Middle frontal gyrus (tissue), 1 donor: Measurements from ENCODE around the gene AQP10.
"Not testable (repeated sequence)": the region's sequence is repeated elsewhere in the genome, so short reads cannot be mapped to it uniquely, and the experiment has no call there.

Experiments
- DNase-seq: peaks from one replicate; pipeline ENCODE4 v3.0.0-alpha.2; 2015; ENCODE audit warnings: low spot score; ENCODE audit errors: extremely low spot score

The AQP10 gene, protein sequence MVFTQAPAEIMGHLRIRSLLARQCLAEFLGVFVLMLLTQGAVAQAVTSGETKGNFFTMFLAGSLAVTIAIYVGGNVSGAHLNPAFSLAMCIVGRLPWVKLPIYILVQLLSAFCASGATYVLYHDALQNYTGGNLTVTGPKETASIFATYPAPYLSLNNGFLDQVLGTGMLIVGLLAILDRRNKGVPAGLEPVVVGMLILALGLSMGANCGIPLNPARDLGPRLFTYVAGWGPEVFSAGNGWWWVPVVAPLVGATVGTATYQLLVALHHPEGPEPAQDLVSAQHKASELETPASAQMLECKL

DNA sequence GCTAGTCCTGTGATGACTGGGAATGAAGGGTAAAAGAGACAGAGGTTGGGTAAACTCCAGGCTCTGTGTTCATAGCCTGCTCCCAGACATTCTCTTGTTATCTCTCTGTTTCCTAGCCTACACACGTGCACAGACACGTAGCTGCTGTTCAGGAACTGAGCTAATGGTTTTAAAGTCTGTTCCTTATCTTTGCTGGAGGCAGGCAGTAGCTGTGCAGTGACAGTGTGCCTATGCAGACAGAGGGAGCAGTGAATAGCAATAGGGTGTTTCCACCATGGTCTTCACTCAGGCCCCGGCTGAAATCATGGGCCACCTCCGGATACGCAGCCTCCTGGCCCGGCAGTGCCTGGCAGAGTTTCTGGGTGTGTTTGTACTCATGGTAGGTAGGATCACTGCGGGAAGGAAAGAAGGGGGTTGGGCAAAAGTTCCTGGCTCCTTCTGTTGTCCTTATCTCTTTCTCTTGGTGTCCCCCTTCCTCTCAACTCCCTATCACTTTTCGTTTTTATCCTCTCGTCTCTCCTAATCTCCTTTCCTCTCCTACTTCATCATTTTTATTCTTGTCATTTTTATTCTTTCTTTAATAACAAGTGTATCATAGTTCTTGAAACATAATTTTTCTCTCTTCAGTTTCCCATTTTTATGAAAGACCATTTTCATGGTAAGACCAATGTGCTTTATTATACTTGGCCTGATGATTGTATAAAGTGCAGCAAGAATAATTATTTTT is at the start of gene AQP10:
AQP10 (plus strand) TSS at position 212 of the 727 bp plus-strand sequence; CDS start at position 275, 63 bp downstream.
- no peak for DNase-seq

DNA sequence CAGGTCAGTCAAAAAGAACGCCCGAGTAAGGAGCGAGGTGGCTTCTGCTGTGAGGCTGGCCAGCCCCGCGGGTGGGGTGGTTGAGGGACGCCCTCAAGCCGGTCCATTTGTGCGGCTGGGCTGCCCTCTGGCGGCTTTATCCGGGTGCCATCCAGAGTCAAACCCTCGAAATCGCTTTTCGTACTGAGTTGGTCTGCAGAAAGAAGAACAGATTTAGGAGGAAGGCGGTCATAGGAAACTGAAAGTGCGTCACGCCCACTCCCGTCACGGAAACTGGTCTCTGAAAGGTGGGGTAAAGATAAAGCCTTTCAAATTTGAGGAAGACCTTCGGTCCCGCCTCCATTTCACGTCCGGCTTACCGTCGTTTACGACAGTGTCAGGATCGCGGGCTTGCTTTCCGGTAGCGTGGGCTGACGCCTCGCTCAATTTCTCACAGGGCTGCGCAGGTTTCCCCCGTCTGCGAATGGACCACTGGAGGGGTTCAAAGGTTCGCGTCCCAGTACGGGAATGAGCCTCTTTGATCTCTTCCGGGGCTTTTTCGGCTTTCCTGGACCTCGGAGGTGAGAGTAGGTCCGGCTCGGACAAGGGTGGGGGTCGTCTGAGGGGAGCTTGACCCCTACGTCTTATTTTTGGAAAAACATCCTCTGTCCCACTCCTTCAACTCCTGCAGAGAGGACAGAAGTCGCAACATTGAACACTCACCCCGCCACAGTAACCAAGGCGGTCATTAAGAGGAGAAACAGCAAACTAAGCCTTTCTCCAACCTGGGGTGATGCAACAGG is 48.5 kb upstream of the AQP10 start, which contains the start of gene HAX1:
HAX1 (plus strand) TSS at position 413 of the 782 bp plus-strand sequence; CDS start at position 508, 95 bp downstream.
- peak; percentile 88 for DNase-seq

- no peak for DNase-seq
Observed at GRCh38 chr1:154272999-154273563, 47.8 kb upstream of the AQP10 start.

DNA sequence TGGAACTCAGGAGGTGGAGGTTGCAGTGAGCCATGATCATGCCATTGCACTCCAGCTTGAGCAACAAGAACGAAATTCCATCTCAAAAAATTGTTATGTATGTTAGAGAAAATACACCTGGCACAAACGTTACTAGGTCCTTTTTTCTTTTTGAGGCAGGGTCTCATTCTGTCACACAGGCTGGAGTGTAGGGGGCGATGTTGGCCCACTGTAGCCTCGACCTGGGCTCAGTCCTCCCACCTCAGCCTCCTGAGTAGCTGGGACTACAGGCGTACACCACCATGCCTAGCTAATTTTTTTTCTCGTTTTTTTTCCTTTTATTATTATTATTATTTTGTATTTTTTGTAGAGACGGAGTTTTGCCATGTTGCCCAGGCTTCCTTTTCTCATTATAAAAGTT is 44.1 kb upstream of the AQP10 start:
- no peak for DNase-seq

- DNase-seq = not testable (repeated sequence)
Observed at GRCh38 chr1:154287591-154287990, 33.3 kb upstream of the AQP10 start.

DNA sequence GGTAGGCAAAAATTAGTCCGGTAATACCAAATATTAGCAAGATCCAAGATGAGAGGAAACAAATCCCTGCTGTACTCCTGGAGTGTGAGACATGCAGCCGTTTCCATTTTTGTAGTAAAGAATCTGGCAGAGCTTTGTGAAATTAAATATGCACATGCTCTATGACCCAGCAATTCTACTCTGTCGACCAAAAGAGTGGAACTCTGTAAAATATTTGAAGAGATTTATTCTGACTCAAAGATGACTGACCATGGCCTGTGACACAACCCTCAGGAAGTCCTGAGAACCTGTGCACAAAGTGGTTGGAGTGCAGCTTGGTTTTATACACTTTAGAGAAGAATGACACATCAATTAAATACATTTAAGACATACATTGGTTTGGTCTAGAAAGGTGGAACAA is 32.2 kb upstream of the AQP10 start:
- no peak for DNase-seq

GRCh38 chr1:154290921-154291320 is 30.0 kb upstream of the AQP10 start:
- DNase-seq = no peak

- DNase-seq = no peak
Observed at GRCh38 chr1:154295408-154296235, 25.3 kb upstream of the AQP10 start.

GRCh38 chr1:154301582-154301981 is 19.3 kb upstream of the AQP10 start:
- DNase-seq = no peak

DNA sequence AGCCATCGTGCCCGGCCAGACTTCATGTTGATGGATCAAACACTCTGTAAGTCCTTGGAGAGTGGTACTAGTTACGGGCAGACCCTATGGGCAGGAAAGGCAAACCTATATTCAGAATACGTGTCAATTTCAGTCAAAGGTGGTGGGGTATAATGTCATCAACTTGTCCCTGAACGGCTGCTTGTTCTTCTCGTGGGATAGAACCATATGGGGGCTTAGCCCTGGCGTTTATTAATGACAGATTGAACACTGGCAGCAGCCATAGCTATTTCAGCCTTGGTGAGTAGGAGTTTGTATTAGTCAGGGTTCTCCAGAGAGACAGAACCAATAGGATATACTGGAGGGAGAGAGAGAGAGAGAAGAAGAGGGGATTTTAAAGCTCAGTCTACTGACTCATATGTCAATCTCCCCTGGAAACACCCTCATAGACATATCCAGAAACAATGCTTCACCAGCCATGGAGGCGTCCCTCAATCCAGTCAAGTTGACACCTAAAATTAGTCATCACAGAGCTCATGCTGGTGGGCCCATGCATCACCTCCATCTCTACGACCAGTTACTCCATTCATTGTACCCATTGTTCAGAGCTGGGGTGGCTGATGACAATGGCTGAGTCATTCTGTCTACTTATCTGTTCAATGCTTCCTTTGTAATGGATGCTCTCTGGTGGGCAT is 16.1 kb upstream of the AQP10 start:
- DNase-seq = no peak

DNA sequence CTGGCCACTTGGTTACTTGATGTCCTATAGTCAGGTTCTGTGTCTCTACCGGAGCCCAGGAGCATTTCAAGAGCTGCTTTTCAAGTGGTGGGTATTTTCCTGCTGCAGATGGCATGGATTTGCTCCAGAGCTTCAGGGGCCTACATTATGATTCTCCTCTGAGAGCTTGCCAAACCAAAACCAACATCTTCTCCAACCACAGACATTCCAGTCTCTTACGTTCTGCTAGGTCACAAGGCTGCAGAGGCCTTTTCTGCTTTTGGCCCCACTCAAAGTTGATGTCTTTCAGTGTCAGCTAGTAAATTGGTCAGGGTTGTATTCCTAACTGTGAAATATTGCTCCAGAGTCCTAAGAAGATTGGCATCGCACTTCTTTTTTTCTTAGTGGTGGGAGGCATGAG is 14.7 kb upstream of the AQP10 start:
- DNase-seq = no peak

DNA sequence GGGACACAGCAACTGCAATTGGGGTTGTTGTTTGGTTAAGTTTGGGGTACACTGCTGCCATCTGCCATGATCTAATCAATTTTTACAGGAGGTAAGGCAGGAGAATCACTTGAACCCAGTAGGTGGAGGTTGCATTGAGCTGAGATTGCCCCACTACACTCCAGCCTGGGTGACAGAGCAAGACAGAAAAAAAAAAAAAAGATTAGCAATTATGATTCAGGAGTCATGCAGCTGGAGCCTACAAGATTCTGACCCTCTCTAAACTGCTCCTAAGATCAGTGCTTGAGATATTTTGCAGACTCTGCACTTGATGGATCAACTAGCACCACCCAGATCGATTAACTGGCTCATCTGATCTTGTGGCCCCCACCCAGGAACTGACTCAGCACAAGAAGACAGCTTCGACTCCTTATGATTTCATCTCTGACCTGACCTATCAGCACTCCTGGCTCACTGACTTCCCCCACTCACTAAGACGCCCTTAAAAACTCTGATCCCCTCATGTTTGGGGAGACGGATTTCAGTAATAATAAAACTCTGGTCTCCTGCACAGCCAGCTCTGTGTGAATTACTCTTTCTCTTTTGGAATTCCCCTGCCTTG is 13.1 kb upstream of the AQP10 start:
- DNase-seq = not testable (repeated sequence)

- DNase-seq = not testable (repeated sequence)
Observed at GRCh38 chr1:154309136-154309535, 11.8 kb upstream of the AQP10 start.

- DNase-seq = not testable (repeated sequence)
Observed at GRCh38 chr1:154312229-154313065, 8.4 kb upstream of the AQP10 start.

GRCh38 chr1:154313066-154313356 is 7.9 kb upstream of the AQP10 start:
- no peak for DNase-seq

- DNase-seq = not testable (repeated sequence)
Observed at GRCh38 chr1:154314226-154314625, 6.7 kb upstream of the AQP10 start.

GRCh38 chr1:154316704-154317103 is 4.2 kb upstream of the AQP10 start:
- no peak for DNase-seq

- DNase-seq = no peak
Observed at GRCh38 chr1:154318386-154318785, 2.5 kb upstream of the AQP10 start.

- not testable (repeated sequence) for DNase-seq
Observed at GRCh38 chr1:154321609-154321934, 679 bp downstream of the AQP10 start.
